Inflammatory macrophage treated with lipopolysaccharide for 1 hour (primary cell): ENCODE measurements around the gene HLA-E.
"Not testable (repeated sequence)": the region's sequence is repeated elsewhere in the genome, so short reads cannot be mapped to it uniquely, and the experiment has no call there.

Experiments
- DNase-seq, 2 donors: peaks; one replicate each; pipeline ENCODE4 v3.0.0-alpha.2; 2020 to 2022

Gene HLA-E

GRCh38 chr6:30489081-30490025 lies at the start of gene HLA-E:
Gene HLA-E, plus strand, starts transcription at chr6:30489509. Its CDS starts 23 bp downstream, at chr6:30489532.
- peak; percentile 100 for DNase-seq

- no peak for DNase-seq
Measured at GRCh38 chr6:30441171-30441570, 48.1 kb upstream of the HLA-E start.

GRCh38 chr6:30443657-30444450 lies 45.5 kb upstream of the HLA-E start:
- peak; percentile 18 to 24 for DNase-seq

- no peak for DNase-seq
Measured at GRCh38 chr6:30444451-30444742, 44.9 kb upstream of the HLA-E start.

- DNase-seq: no peak
Measured at GRCh38 chr6:30446259-30446658, 43.0 kb upstream of the HLA-E start.

GRCh38 chr6:30447237-30447636 lies 42.1 kb upstream of the HLA-E start:
- no peak for DNase-seq

GRCh38 chr6:30450548-30450908 lies 38.8 kb upstream of the HLA-E start:
- DNase-seq: no peak

GRCh38 chr6:30450909-30451841 lies 38.1 kb upstream of the HLA-E start:
- DNase-seq: peak; percentile 67 to 70

- DNase-seq: no peak
Measured at GRCh38 chr6:30452736-30453507, 36.4 kb upstream of the HLA-E start.

GRCh38 chr6:30453508-30454116 lies 35.7 kb upstream of the HLA-E start:
- peak; percentile 66 to 98 for DNase-seq

GRCh38 chr6:30459145-30459544 lies 30.2 kb upstream of the HLA-E start:
- no peak for DNase-seq

- no peak for DNase-seq
Measured at GRCh38 chr6:30461055-30461454, 28.3 kb upstream of the HLA-E start.

GRCh38 chr6:30462482-30462881 lies 26.8 kb upstream of the HLA-E start:
- DNase-seq: no peak

- DNase-seq: no peak
Measured at GRCh38 chr6:30463242-30463641, 26.1 kb upstream of the HLA-E start.

GRCh38 chr6:30463651-30464618 lies 25.4 kb upstream of the HLA-E start:
- peak in 1 of 2 donors; percentile 70 for DNase-seq

GRCh38 chr6:30465595-30466306 lies 23.6 kb upstream of the HLA-E start:
- peak in 1 of 2 donors; percentile 40 for DNase-seq

GRCh38 chr6:30470968-30471367 lies 18.3 kb upstream of the HLA-E start:
- no peak for DNase-seq

GRCh38 chr6:30475116-30475515 lies 14.2 kb upstream of the HLA-E start:
- DNase-seq: not testable (repeated sequence)

- peak; percentile 57 to 63 for DNase-seq
Measured at GRCh38 chr6:30480536-30481156, 8.7 kb upstream of the HLA-E start.
